ENCODE results near the gene CRTC2. TPM values are rescaled to one million over a fixed set of nuclear protein-coding genes. Genes with fewer than 3 reads are reported as not detected.
"Not testable (repeated sequence)": the region's sequence is repeated elsewhere in the genome, so short reads cannot be mapped to it uniquely, and the experiment has no call there.

The CRTC2 gene
- total and polyA plus RNA-seq, 2 of the 4 experiments (the other 2 are of a cell fraction): 2.7 to 20.1 TPM

GRCh38 chr1:153981735-153982134 lies 23.3 kb upstream of the CRTC2 start:
- H2BK20ac ChIP-seq (ENCODE audit: low read depth, low read length); H3K9ac ChIP-seq (ENCODE audit: low read depth, low read length); H3K4me2 ChIP-seq (ENCODE audit: low read depth, low read length); H4K91ac ChIP-seq (ENCODE audit: insufficient read depth, low read depth, low read length); H2AK5ac ChIP-seq (ENCODE audit: low read depth, low read length); DNase-seq; H3K27ac ChIP-seq (ENCODE audit: insufficient read depth, low read length); H3K56ac ChIP-seq (ENCODE audit: extremely low read depth, insufficient read depth, low read length); H3K23ac ChIP-seq (ENCODE audit: low read depth, low read length); H3K4ac ChIP-seq (ENCODE audit: low read depth, low read length); H3K14ac ChIP-seq (replicated peaks; ENCODE audit: low read depth, low read length); H2AK9ac ChIP-seq (replicated peaks; ENCODE audit: low read depth, low read length, poor library complexity); H4K5ac ChIP-seq (ENCODE audit: low read depth, low read length); H3K9me3 ChIP-seq (ENCODE audit: control insufficient read depth, insufficient read depth, low read length); H2BK15ac ChIP-seq (ENCODE audit: low read depth, low read length); in situ Hi-C loops (cut with MboI; ENCODE audit: low sequenced_read_pairs); CTCF ChIA-PET; H3K18ac ChIP-seq (ENCODE audit: low read depth, low read length); dilution Hi-C loops (cut with HindIII; ENCODE audit: low sequenced_read_pairs, unreplicated experiment); H4K8ac ChIP-seq (ENCODE audit: low read depth in 2 of 2, low read length in 2 of 2); H3K4me3 ChIP-seq (ENCODE audit: insufficient read depth, low read depth, low read length); H3K4me1 ChIP-seq (ENCODE audit: control insufficient read depth, insufficient read depth, low read length); H3K27me3 ChIP-seq (ENCODE audit: control insufficient read depth, insufficient read depth, low read length); H2BK5ac ChIP-seq (ENCODE audit: low read depth, low read length, poor library complexity, severe bottlenecking); H4K20me1 ChIP-seq (ENCODE audit: insufficient read depth, low read length); H2BK120ac ChIP-seq (ENCODE audit: low read depth, low read length); ATAC-seq (ENCODE audit: low read depth); H2AFZ ChIP-seq (replicated peaks; ENCODE audit: low read length, poor library complexity); POLR2A ChIA-PET (ENCODE audit: unreplicated experiment): not testable (repeated sequence)
- H3K9me1 ChIP-seq (ENCODE audit: insufficient read depth, low read length): peaks cover 14% of the 10 kb centered on the region
- intact Hi-C loops (cut with micrococcal nuclease): loop anchor here (10.0 kb wide), 1 partner anchor 477 kb away; no protein-coding TSS in a partner anchor
- peaks cover 28 to 57% of the 10 kb centered on the region in 2 experiments for H3K79me1 ChIP-seq (ENCODE audit: low read depth in 1 of 2, low read length in 2 of 2)
- TSS peak; percentile 91 for BruUV-seq (replicated peaks)
- WGBS, 2 experiments (ENCODE audit: extremely low coverage in 2 of 2, insufficient read length in 1 of 2): no CpG with 5 or more reads among the region's 2 CpGs
- H3K36me3 ChIP-seq (ENCODE audit: control insufficient read depth, insufficient read depth, low read length): peaks cover 21% of the 10 kb centered on the region

- H2AFZ ChIP-seq (replicated peaks; ENCODE audit: low read length, poor library complexity); H2AK9ac ChIP-seq (replicated peaks; ENCODE audit: low read depth, low read length, poor library complexity); H2AK5ac ChIP-seq (ENCODE audit: low read depth, low read length); H4K8ac ChIP-seq (ENCODE audit: low read depth in 2 of 2, low read length in 2 of 2); POLR2A ChIA-PET (ENCODE audit: unreplicated experiment); H3K9me3 ChIP-seq (ENCODE audit: control insufficient read depth, insufficient read depth, low read length); H3K27ac ChIP-seq (ENCODE audit: insufficient read depth, low read length); dilution Hi-C loops (cut with HindIII; ENCODE audit: low sequenced_read_pairs, unreplicated experiment); H3K56ac ChIP-seq (ENCODE audit: extremely low read depth, insufficient read depth, low read length); H3K4me3 ChIP-seq (ENCODE audit: insufficient read depth, low read depth, low read length); BruUV-seq (replicated peaks); H2BK20ac ChIP-seq (ENCODE audit: low read depth, low read length); H3K18ac ChIP-seq (ENCODE audit: low read depth, low read length); ATAC-seq (ENCODE audit: low read depth); H2BK15ac ChIP-seq (ENCODE audit: low read depth, low read length); H3K4me2 ChIP-seq (ENCODE audit: low read depth, low read length); H2BK120ac ChIP-seq (ENCODE audit: low read depth, low read length); H2BK5ac ChIP-seq (ENCODE audit: low read depth, low read length, poor library complexity, severe bottlenecking); H4K91ac ChIP-seq (ENCODE audit: insufficient read depth, low read depth, low read length); H3K4ac ChIP-seq (ENCODE audit: low read depth, low read length); H4K5ac ChIP-seq (ENCODE audit: low read depth, low read length); CTCF ChIA-PET; H3K14ac ChIP-seq (replicated peaks; ENCODE audit: low read depth, low read length); H4K20me1 ChIP-seq (ENCODE audit: insufficient read depth, low read length); H3K23ac ChIP-seq (ENCODE audit: low read depth, low read length); DNase-seq; H3K9ac ChIP-seq (ENCODE audit: low read depth, low read length); intact Hi-C loops (cut with micrococcal nuclease); H3K4me1 ChIP-seq (ENCODE audit: control insufficient read depth, insufficient read depth, low read length); H3K27me3 ChIP-seq (ENCODE audit: control insufficient read depth, insufficient read depth, low read length): not testable (repeated sequence)
- H3K9me1 ChIP-seq (ENCODE audit: insufficient read depth, low read length): peaks cover 15% of the 10 kb centered on the region; the same call in 1 of the 2 replicates
- peaks cover 25 to 53% of the 10 kb centered on the region in 2 experiments for H3K79me1 ChIP-seq (ENCODE audit: low read depth in 1 of 2, low read length in 2 of 2)
- WGBS, 2 experiments (ENCODE audit: extremely low coverage in 2 of 2, insufficient read length in 1 of 2): 100% methylated on average over 1 of the region's 12 CpGs; no CpG with 5 or more reads in 1 of the 2 experiments
- in situ Hi-C loops (cut with MboI; ENCODE audit: low sequenced_read_pairs): loop anchor here (10.0 kb wide), 1 partner anchor 304 kb away; the partner anchor contains the start of genes ILF2 and NPR1
- H3K36me3 ChIP-seq (ENCODE audit: control insufficient read depth, insufficient read depth, low read length): peaks cover 34% of the 10 kb centered on the region
Measured at GRCh38 chr1:153979091-153979490, 20.7 kb upstream of the CRTC2 start.

Data from IMR-90 (cell line).